ENCODE measurements around the gene TOB1. TPM values are rescaled to one million over a fixed set of nuclear protein-coding genes. Genes with fewer than 3 reads are reported as not detected.

TOB1 gene
- total RNA-seq, 1 experiment from 2014 or later = 86.0 TPM

GRCh38 chr17:50848711-50849110 lies 17.4 kb downstream of the TOB1 start:
- H3K9me2 ChIP-seq (ENCODE audit: insufficient read depth) = no peaks in the 10 kb centered on the region
- H2AFZ ChIP-seq (ENCODE audit: low read depth, low read length, poor library complexity, severe bottlenecking) = no peak overlapping the region
- no TSS peak for BruUV-seq (replicated peaks)
- no peak overlapping the region for H3K4me2 ChIP-seq (ENCODE audit: low read length)
- H4K20me1 ChIP-seq (ENCODE audit: insufficient read depth) = no peaks in the 10 kb centered on the region
- ChIA-PET POLR2A (interaction anchor here (1.4 kb wide), 1 partner anchor 18 kb away, joined by 6 read pairs; the partner anchor contains the start of gene TOB1), RAD21 (ENCODE audit: low non-redundant PET in 1 of 2, low total read pairs in 2 of 2, uncharacterized antibody in 2 of 2, unreplicated experiment in 2 of 2) (interaction anchor here (1.1 to 1.3 kb wide), 2 partner anchors 101 to 107 kb away, joined by 3 read pairs; no protein-coding TSS in a partner anchor), CTCF (interaction anchor here (1.2 to 1.5 kb wide), 4 partner anchors 15 to 107 kb away, joined by 3 to 4 read pairs (median 4); no protein-coding TSS in a partner anchor)
- intact Hi-C loops (cut with micrococcal nuclease) = no loop called here
- no peaks in the 10 kb centered on the region for H3K9me3 ChIP-seq (ENCODE audit: control insufficient read depth in 1 of 2, insufficient read depth in 1 of 2, low read depth in 1 of 2, low read length in 2 of 2)
- DNase-seq (ENCODE audit: low read depth, low spot score) (no peak), ATAC-seq (no peak)
- H3K27me3 ChIP-seq (ENCODE audit: insufficient read depth, low read length) = no peaks in the 10 kb centered on the region
- H3K79me2 ChIP-seq (ENCODE audit: insufficient read depth, low read length) = no peaks in the 10 kb centered on the region
- TF ChIP-seq ZFX (IDR thresholded peaks at IDR 0.05) (no peak), MAX (IDR thresholded peaks at IDR 0.05) (no peak), SRF (IDR thresholded peaks at IDR 0.05; ENCODE audit: low read depth) (no peak), RAD21 (IDR thresholded peaks at IDR 0.05; ENCODE audit: low read depth) (no peak), POLR2A (IDR thresholded peaks at IDR 0.05; ENCODE audit: borderline replicate concordance, extremely low read depth, insufficient read depth, insufficient read length) (no peak), ZNF274 (IDR thresholded peaks at IDR 0.05; ENCODE audit: low read depth, low read length) (no peak), CEBPB (IDR thresholded peaks at IDR 0.05; ENCODE audit: low read depth) (no peak), ATF3 (IDR thresholded peaks at IDR 0.05) (no peak), REST (IDR thresholded peaks at IDR 0.05; ENCODE audit: low read depth) (no peak), YY1 (IDR thresholded peaks at IDR 0.05; ENCODE audit: extremely low read depth, insufficient replicate concordance, low read depth, low read length) (no peak), TCF7L2 (IDR thresholded peaks at IDR 0.05; ENCODE audit: borderline replicate concordance, extremely low read depth, insufficient read depth, insufficient read length) (no peak), POLR2AphosphoS5 (IDR thresholded peaks at IDR 0.05; ENCODE audit: low read depth, low read length) (no peak), EZH2 (IDR thresholded peaks at IDR 0.05) (no peak), SIN3A (IDR thresholded peaks at IDR 0.05; ENCODE audit: low read depth) (no peak), ELF1 (IDR thresholded peaks at IDR 0.05; ENCODE audit: borderline replicate concordance, low read depth) (no peak), CBX3 (IDR thresholded peaks at IDR 0.05; ENCODE audit: low read depth) (no peak), ZBTB33 (IDR thresholded peaks at IDR 0.05; ENCODE audit: extremely low read depth, insufficient replicate concordance, low read length) (no peak), EGR1 (IDR thresholded peaks at IDR 0.05; ENCODE audit: low read depth) (no peak), JUND (IDR thresholded peaks at IDR 0.05) (no peak)
- H3K4me1 ChIP-seq (ENCODE audit: control insufficient read depth in 1 of 2, insufficient read depth in 2 of 2, low read length in 2 of 2) = peaks cover 5 to 23% of the 10 kb centered on the region in 2 experiments
- no peak overlapping the region for H3K4me3 ChIP-seq (replicated peaks in 1 of 2; ENCODE audit: low read depth in 1 of 2, low read length in 2 of 2)
- H3K9ac ChIP-seq (ENCODE audit: low read length) = no peak overlapping the region
- H3K27ac ChIP-seq (ENCODE audit: low read depth, low read length) = no peak overlapping the region
- no peaks in the 10 kb centered on the region for H3K36me3 ChIP-seq (ENCODE audit: control insufficient read depth in 1 of 2, insufficient read depth in 2 of 2, low read length in 2 of 2)
